Body of pancreas (tissue), 4 donors: ENCODE data around the gene ZBTB16. TPM values are rescaled to one million over a fixed set of nuclear protein-coding genes. Genes with fewer than 3 reads are reported as not detected.

Source experiments
- ATAC-seq: fragments of 150-250 bp; one replicate; pipeline ENCODE4 v1.9.1; 2016
- DNase-seq, 4 donors: peaks; one replicate each; pipeline ENCODE4 v3.0.0-alpha.2; 2019
- H3K27ac ChIP-seq, 4 donors: fragments of 200-600 bp; sonication (generic); 1 replicate in 3 of 4; 2 replicates in 1 of 4; pipeline versions ENCODE4 v1.5.1 to v1.6.1; 2016 to 2019; ENCODE audit warnings: mild to moderate bottlenecking in 1 of 4, mixed read lengths in 1 of 4, moderate library complexity in 1 of 4
- H3K27me3 ChIP-seq, 2 donors: fragments of 200-600 bp; sonication (generic); one replicate each; pipeline ENCODE4 v1.6.0; 2016; ENCODE audit warnings: mild to moderate bottlenecking in 1 of 2
- H3K36me3 ChIP-seq, 2 donors: fragments of 200-600 bp; sonication (generic); replicated peaks in 1 of 2; 2 replicates each; pipeline ENCODE4 v1.5.1; 2016; ENCODE audit warnings: low read depth in 2 of 2; ENCODE audit not compliant: insufficient read depth in 1 of 2
- H3K4me1 ChIP-seq: fragments of 200-600 bp; sonication (generic); one replicate; pipeline ENCODE4 v1.6.0; 2016
- H3K4me3 ChIP-seq, 2 donors: fragments of 200-600 bp; sonication (generic); 1 replicate in 1 of 2; 2 replicates in 1 of 2; pipeline ENCODE4 v1.5.1; 2016 to 2019
- H3K9me3 ChIP-seq, 3 donors: fragments of 200-600 bp; sonication (generic); 1 replicate in 2 of 3; 2 replicates in 1 of 3; pipeline ENCODE4 v1.5.1; 2016
- POLR2A ChIP-seq, 3 donors: fragments of 450-650 bp; IDR thresholded peaks; one replicate each; pipeline ENCODE4 v1.6.1; 2016; ENCODE audit warnings: antibody characterized with exemption in 3 of 3, mild to moderate bottlenecking in 2 of 3
- WGBS, 2 donors: methylation state at CpG; one replicate each; pipeline ENCODE4 v1.1.5; 2017; 5-methylcytosine and 5-hydroxymethylcytosine counted together
- intact Hi-C: fragments of 100-400 bp; cut with DNase I; formaldehyde crosslinking; loops from one replicate; pipeline ENCODE4 v1.15.1; 2023
- total RNA-seq, 2 donors: library from RNA; depleted of rRNA; stranded (reverse); fragments of >200 nt; gene quantifications; one replicate each; pipeline ENCODE4 v1.1.0, GENCODE V29; 2016
- TF ChIP-seq, protein P1 (sequence below), 7 experiments: fragments of 450-650 bp in 4 of 7; fragments of 200-600 bp in 3 of 7; sonication (generic) in 3 of 7; IDR thresholded peaks; one replicate each; pipeline ENCODE4 v1.5.1; 2016 to 2019; ENCODE audit warnings: antibody characterized with exemption in 7 of 7

The ZBTB16 gene
- total RNA-seq, 2 donors from 2014 or later, result 96.5 to 150 TPM

GRCh38 chr11:114281388-114281956, 222.0 kb downstream of the ZBTB16 start:
- intact Hi-C loops, result no loop called here
- DNase-seq (no peak), ATAC-seq (no peak)
- no peak for TF ChIP-seq POLR2A (IDR thresholded peaks at IDR 0.05)
- TF ChIP-seq, protein P1, sequence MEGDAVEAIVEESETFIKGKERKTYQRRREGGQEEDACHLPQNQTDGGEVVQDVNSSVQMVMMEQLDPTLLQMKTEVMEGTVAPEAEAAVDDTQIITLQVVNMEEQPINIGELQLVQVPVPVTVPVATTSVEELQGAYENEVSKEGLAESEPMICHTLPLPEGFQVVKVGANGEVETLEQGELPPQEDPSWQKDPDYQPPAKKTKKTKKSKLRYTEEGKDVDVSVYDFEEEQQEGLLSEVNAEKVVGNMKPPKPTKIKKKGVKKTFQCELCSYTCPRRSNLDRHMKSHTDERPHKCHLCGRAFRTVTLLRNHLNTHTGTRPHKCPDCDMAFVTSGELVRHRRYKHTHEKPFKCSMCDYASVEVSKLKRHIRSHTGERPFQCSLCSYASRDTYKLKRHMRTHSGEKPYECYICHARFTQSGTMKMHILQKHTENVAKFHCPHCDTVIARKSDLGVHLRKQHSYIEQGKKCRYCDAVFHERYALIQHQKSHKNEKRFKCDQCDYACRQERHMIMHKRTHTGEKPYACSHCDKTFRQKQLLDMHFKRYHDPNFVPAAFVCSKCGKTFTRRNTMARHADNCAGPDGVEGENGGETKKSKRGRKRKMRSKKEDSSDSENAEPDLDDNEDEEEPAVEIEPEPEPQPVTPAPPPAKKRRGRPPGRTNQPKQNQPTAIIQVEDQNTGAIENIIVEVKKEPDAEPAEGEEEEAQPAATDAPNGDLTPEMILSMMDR (IDR thresholded peaks at IDR 0.05), result no peak
- no peak overlapping the region for H3K27ac ChIP-seq
- no peak overlapping the region for H3K4me3 ChIP-seq
- WGBS, 2 donors, result 81 to 84% methylated on average over 1 of the region's 1 CpG
- no peaks in the 10 kb centered on the region for H3K27me3 ChIP-seq
- H3K4me1 ChIP-seq, result no peaks in the 10 kb centered on the region
- no peaks in the 10 kb centered on the region for H3K36me3 ChIP-seq
- no peaks in the 10 kb centered on the region for H3K9me3 ChIP-seq

DNA sequence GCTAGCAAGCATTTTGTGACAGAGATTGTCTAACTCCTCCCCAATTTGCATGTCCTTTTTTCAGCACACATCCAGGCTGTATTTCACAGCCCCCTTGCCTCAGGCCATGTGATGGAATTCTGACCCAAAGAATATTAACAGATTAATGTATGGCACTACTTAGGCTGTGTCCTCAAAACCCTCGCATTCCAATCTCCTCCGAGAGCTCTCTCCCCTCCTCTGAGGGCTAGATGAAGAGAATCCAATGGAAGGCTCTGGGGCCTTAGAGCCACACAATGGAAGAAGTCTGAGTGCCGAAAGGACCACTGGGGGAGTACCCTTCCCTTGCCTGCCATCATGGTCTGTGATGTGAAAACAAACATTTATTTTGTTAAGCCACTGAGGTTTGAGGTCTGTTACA, 223.0 kb downstream of the ZBTB16 start:
- intact Hi-C loops, result no loop called here
- DNase-seq, result no peak

DNA sequence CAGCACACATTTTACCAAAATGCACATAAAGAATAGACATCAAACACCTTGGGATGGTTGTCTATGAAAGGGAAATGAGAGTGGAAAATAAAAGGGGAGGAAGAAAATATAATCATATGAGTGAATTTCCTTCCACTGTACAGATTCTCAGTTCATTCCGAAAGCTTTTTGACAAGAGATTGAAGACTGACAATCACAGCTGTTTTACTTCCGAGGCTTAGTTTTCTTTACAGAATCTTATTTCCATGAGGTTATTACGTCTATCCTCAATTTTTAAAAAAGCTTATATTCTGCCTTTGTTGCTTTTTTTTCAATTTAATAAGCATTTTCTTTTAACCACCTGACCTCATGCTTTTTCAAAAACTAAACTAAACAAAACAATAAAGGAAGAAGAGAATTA, 223.9 kb downstream of the ZBTB16 start:
- H3K9me3 ChIP-seq, result no peaks in the 10 kb centered on the region
- TF ChIP-seq, protein P1 (IDR thresholded peaks at IDR 0.05), result no peak
- no peak for TF ChIP-seq POLR2A (IDR thresholded peaks at IDR 0.05)
- intact Hi-C loops, result no loop called here
- no peaks in the 10 kb centered on the region for H3K4me1 ChIP-seq
- ATAC-seq, result no peak
- H3K4me3 ChIP-seq, result no peak overlapping the region
- no peaks in the 10 kb centered on the region for H3K36me3 ChIP-seq
- DNase-seq, result no peak
- no peak overlapping the region for H3K27ac ChIP-seq
- H3K27me3 ChIP-seq, result no peaks in the 10 kb centered on the region
- WGBS, 2 donors, result 48 to 49% methylated on average over 3 of the region's 3 CpGs

More for the DNA sequence above, 223.0 kb downstream of the ZBTB16 start:
- Histone ChIP-seq H3K27me3 (no peaks in the 10 kb centered on the region), H3K9me3 (no peaks in the 10 kb centered on the region), H3K36me3 (no peaks in the 10 kb centered on the region), H3K4me3 (no peak overlapping the region), H3K27ac (no peak overlapping the region), H3K4me1 (no peaks in the 10 kb centered on the region)
- no peak for TF ChIP-seq POLR2A (IDR thresholded peaks at IDR 0.05)
- TF ChIP-seq, protein P1 (IDR thresholded peaks at IDR 0.05), result no peak
- ATAC-seq, result no peak
- WGBS, 2 donors, result 79 to 90% methylated on average over 3 of the region's 3 CpGs

DNA sequence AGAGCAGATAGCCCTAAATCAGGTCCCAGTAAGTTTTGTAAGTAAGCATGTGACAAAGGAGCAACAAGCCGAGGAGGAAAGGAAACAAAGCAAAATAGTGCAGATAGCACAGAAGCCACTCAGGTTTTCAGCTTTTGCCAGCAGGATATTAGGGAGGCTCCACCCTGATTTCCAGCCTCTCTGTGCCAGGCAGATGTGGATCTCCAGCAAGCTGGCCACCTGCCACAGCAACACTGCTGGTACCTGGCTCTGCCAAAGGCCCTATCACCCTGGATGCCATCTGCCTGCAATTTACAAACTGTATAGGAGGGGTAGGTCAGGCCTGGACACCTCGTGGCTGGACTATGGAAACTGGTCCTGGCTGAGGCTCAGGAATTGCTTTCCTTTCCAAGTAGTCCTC, 224.5 kb downstream of the ZBTB16 start:
- ATAC-seq (no peak), DNase-seq (peak in 3 of 4 donors; percentile 42 to 45 (median 45))
- Histone ChIP-seq H3K27me3 (no peaks in the 10 kb centered on the region), H3K9me3 (no peaks in the 10 kb centered on the region), H3K27ac (no peak overlapping the region), H3K4me1 (no peaks in the 10 kb centered on the region), H3K4me3 (no peak overlapping the region), H3K36me3 (no peaks in the 10 kb centered on the region)
- no peak for TF ChIP-seq POLR2A (IDR thresholded peaks at IDR 0.05)
- TF ChIP-seq, protein P1 (IDR thresholded peaks at IDR 0.05), result no peak
- WGBS, 2 donors, result 28 to 39% methylated on average over 2 of the region's 2 CpGs
- intact Hi-C loops, result no loop called here

GRCh38 chr11:114284914-114285313, 225.4 kb downstream of the ZBTB16 start:
- intact Hi-C loops, result no loop called here

More at GRCh38 chr11:114284914-114285313, 225.4 kb downstream of the ZBTB16 start:
- Histone ChIP-seq H3K27me3 (no peaks in the 10 kb centered on the region), H3K27ac (no peak overlapping the region), H3K4me1 (no peaks in the 10 kb centered on the region), H3K4me3 (no peak overlapping the region), H3K36me3 (no peaks in the 10 kb centered on the region), H3K9me3 (no peaks in the 10 kb centered on the region)
- 87% methylated on average over 7 of the region's 7 CpGs for WGBS, 2 donors
- no peak for DNase-seq
- TF ChIP-seq, protein P1 (IDR thresholded peaks at IDR 0.05), result no peak
- no peak for ATAC-seq
